ENCODE data around the gene RSKR. TPM values are rescaled to one million over a fixed set of nuclear protein-coding genes. Genes with fewer than 3 reads are reported as not detected.

The RSKR gene
- total and polyA plus RNA-seq, 2 experiments from 2014 or later, result 7.5 to 38.8 TPM

- Histone ChIP-seq H3K36me3 (ENCODE audit: insufficient read depth) (peaks cover 10% of the 10 kb centered on the region), H3K4me3 (no peak overlapping the region), H4K20me1 (replicated peaks; ENCODE audit: insufficient read depth) (peaks cover 3% of the 10 kb centered on the region), H3K4me1 (ENCODE audit: insufficient read depth) (peaks cover 31% of the 10 kb centered on the region), H3F3A (replicated peaks; ENCODE audit: low read depth) (peaks cover 19% of the 10 kb centered on the region), H3K9me2 (ENCODE audit: insufficient read depth) (no peaks in the 10 kb centered on the region), H3K4me2 (no peak overlapping the region), H3K79me2 (replicated peaks; ENCODE audit: insufficient read depth) (peaks cover 24% of the 10 kb centered on the region), H2AFZ (no peak overlapping the region), H3K27ac (ENCODE audit: low read depth) (no peak overlapping the region), H3K27me3 (ENCODE audit: insufficient read depth) (peaks cover 4% of the 10 kb centered on the region; the same call in 1 of the 2 replicates)
- Mint-ChIP-seq H3K4me3 (no peak overlapping the region), H3K36me3 (ENCODE audit: low read depth) (peaks cover 23% of the 10 kb centered on the region), H3K27me3 (ENCODE audit: insufficient read depth, low read depth, poor library complexity) (peaks cover 19% of the 10 kb centered on the region), H3K27ac (no peak overlapping the region), H3K9me3 (no peaks in the 10 kb centered on the region), H3K4me1 (peaks cover 35% of the 10 kb centered on the region)
- DNase-seq (ENCODE audit: low spot score), result no peak
- TF ChIP-seq REST (IDR thresholded peaks at IDR 0.05; ENCODE audit: unreplicated experiment) (no peak), JUNB (IDR thresholded peaks at IDR 0.05; ENCODE audit: unreplicated experiment) (no peak), EZH2 (IDR thresholded peaks at IDR 0.05; ENCODE audit: low read depth, unreplicated experiment) (no peak)
- no peak for ATAC-seq
These were observed 40.5 kb downstream of the RSKR start for GRCh38 chr17:28573521-28573920.

DNA sequence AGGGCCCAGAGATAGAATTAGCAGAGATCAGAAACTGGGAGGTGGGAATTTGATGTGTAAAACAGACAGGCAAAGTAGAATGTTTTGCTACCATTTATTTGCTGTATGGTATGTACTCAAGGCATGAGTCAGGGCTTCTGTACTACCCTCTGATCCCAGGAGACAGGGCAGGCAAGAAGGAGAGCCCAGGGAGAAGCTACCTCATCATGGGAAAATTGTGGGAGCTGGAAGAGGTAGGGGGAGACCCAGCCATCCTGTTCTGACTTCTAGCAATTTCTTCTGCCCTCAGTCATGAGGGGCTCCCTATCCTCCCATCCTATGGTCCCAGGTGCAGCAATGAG is 41.0 kb downstream of the RSKR start:
- H3K4me1 Mint-ChIP-seq, result peaks cover 35% of the 10 kb centered on the region
- Histone ChIP-seq H3F3A (replicated peaks; ENCODE audit: low read depth) (peaks cover 13% of the 10 kb centered on the region), H3K4me3 (no peak overlapping the region), H3K36me3 (ENCODE audit: insufficient read depth) (peaks cover 5% of the 10 kb centered on the region), H4K20me1 (replicated peaks; ENCODE audit: insufficient read depth) (peaks cover 3% of the 10 kb centered on the region), H3K4me2 (no peak overlapping the region), H3K27me3 (ENCODE audit: insufficient read depth) (peaks cover 4% of the 10 kb centered on the region; the same call in 1 of the 2 replicates), H2AFZ (no peak overlapping the region), H3K79me2 (replicated peaks; ENCODE audit: insufficient read depth) (peaks cover 28% of the 10 kb centered on the region), H3K4me1 (ENCODE audit: insufficient read depth) (peaks cover 31% of the 10 kb centered on the region), H3K27ac (ENCODE audit: low read depth) (no peak overlapping the region), H3K9me2 (ENCODE audit: insufficient read depth) (no peaks in the 10 kb centered on the region)
- ATAC-seq, result no peak
- no peak overlapping the region; the same call in 2 of the 3 replicates for H3K4me3 Mint-ChIP-seq
- peaks cover 17% of the 10 kb centered on the region for H3K27me3 Mint-ChIP-seq (ENCODE audit: insufficient read depth, low read depth, poor library complexity)
- no peak overlapping the region for H3K27ac Mint-ChIP-seq
- no peak for DNase-seq (ENCODE audit: low spot score)
- H3K36me3 Mint-ChIP-seq (ENCODE audit: low read depth), result peaks cover 20% of the 10 kb centered on the region
- H3K9me3 Mint-ChIP-seq, result no peaks in the 10 kb centered on the region
- TF ChIP-seq EZH2 (IDR thresholded peaks at IDR 0.05; ENCODE audit: low read depth, unreplicated experiment) (no peak), NANOG (IDR thresholded peaks at IDR 0.05; ENCODE audit: borderline replicate concordance) (no peak)

DNA sequence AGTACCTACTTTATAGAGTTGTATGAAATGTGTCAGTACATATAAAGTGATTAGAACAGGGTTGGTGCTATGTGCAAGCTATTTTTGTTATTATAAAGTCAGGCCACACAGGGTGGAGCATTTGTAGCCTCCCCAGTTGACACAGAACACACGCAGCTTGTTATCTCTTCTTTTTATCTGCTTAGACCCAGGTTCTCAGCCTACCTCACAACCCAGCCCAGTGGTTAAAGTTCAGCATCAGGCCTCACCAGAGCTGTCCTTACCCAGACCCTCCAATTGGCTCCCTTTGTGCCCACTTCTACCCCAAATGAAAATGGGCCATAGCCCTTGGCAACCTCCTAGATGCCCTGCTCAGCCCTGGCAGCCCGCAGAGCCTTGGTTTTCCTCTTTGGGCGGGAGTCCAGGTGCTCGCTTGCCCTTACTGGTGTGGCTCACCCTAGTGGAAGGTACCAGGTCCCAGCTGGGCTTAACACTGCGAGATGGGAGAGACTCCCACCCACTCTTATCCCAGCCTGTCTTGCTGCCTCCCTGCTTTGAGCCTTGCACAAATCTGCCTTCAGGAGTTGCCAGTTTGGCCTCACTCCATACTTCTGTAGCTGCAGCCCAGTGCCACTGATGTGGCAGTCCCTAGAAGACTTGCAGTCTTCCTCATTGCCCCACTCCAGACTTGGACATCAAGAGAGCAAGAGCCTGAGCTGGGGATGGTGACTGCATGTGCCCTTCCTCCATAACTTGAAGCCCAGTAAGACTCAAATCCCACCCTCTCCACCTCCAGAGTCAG is 41.5 kb downstream of the RSKR start:
- peaks cover 33% of the 10 kb centered on the region for H3K4me1 Mint-ChIP-seq
- peaks cover 29% of the 10 kb centered on the region for H3K4me1 ChIP-seq (ENCODE audit: insufficient read depth)
- peaks cover 17% of the 10 kb centered on the region for H3K36me3 Mint-ChIP-seq (ENCODE audit: low read depth)
- H3K27ac Mint-ChIP-seq, result no peak overlapping the region
- peak overlapping the region; percentile 99; the same call in 1 of the 2 replicates for H2AFZ ChIP-seq
- no peak overlapping the region for H3K27ac ChIP-seq (ENCODE audit: low read depth)
- peaks cover 8% of the 10 kb centered on the region for H3F3A ChIP-seq (replicated peaks; ENCODE audit: low read depth)
- peaks cover 17% of the 10 kb centered on the region for H3K27me3 Mint-ChIP-seq (ENCODE audit: insufficient read depth, low read depth, poor library complexity)
- H4K20me1 ChIP-seq (replicated peaks; ENCODE audit: insufficient read depth), result peaks cover 3% of the 10 kb centered on the region
- DNase-seq (ENCODE audit: low spot score), result no peak
- no peaks in the 10 kb centered on the region for H3K9me2 ChIP-seq (ENCODE audit: insufficient read depth)
- ATAC-seq, result no peak
- H3K4me2 ChIP-seq, result peak overlapping the region; percentile 89
- H3K27me3 ChIP-seq (ENCODE audit: insufficient read depth), result peaks cover 4% of the 10 kb centered on the region; the same call in 1 of the 2 replicates
- peak overlapping the region; percentile 95 for H3K4me3 ChIP-seq
- H3K9me3 Mint-ChIP-seq, result no peaks in the 10 kb centered on the region
- no peaks in the 10 kb centered on the region; the same call in 1 of the 2 replicates for H3K36me3 ChIP-seq (ENCODE audit: insufficient read depth)
- H3K79me2 ChIP-seq (replicated peaks; ENCODE audit: insufficient read depth), result peaks cover 28% of the 10 kb centered on the region
- peak overlapping the region; percentile 97 for H3K4me3 Mint-ChIP-seq
- TF ChIP-seq POLR2AphosphoS5 (IDR thresholded peaks at IDR 0.05; ENCODE audit: low read depth) (no peak), STAT1 (IDR thresholded peaks at IDR 0.05; ENCODE audit: unreplicated experiment) (no peak), JUNB (IDR thresholded peaks at IDR 0.05; ENCODE audit: unreplicated experiment) (no peak), EZH2phosphoT487 (IDR thresholded peaks at IDR 0.05; ENCODE audit: unreplicated experiment) (no peak), REST (IDR thresholded peaks at IDR 0.05; ENCODE audit: unreplicated experiment) (no peak), ZNF114 (CRISPR knock-in tag; IDR thresholded peaks at IDR 0.05) (no peak)
- TF ChIP-seq, protein P1, sequence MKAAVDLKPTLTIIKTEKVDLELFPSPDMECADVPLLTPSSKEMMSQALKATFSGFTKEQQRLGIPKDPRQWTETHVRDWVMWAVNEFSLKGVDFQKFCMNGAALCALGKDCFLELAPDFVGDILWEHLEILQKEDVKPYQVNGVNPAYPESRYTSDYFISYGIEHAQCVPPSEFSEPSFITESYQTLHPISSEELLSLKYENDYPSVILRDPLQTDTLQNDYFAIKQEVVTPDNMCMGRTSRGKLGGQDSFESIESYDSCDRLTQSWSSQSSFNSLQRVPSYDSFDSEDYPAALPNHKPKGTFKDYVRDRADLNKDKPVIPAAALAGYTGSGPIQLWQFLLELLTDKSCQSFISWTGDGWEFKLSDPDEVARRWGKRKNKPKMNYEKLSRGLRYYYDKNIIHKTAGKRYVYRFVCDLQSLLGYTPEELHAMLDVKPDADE (IDR thresholded peaks at IDR 0.05), result no peak
